Hippocampal formation (tissue), 2 donors: ENCODE measurements around the gene SDHAF3.

Source experiments
- DNase-seq, 2 donors: peaks; one replicate each; lab custom pipeline; 2025; lab: John Stamatoyannopoulos, UW

SDHAF3 gene

DNA sequence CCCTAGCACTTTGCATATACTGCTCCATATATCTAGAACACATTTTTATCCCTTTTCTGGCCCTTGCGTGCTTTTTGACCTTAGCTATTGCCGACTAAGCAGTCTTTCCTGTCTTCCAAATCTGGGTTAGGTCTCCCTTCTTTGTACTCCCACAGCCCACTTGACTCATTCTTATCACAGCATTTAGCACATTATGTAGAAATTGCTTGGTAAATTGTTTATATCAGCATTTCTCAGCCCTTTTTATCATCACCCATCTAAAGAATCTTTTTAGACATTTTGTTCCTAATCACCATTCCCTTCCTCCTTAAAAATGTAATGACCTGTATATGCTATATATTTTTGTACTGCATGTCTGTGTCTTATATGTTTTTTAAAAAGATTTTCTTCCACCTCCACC, 101.7 kb downstream of the SDHAF3 start:
- DNase-seq = no peak

DNA sequence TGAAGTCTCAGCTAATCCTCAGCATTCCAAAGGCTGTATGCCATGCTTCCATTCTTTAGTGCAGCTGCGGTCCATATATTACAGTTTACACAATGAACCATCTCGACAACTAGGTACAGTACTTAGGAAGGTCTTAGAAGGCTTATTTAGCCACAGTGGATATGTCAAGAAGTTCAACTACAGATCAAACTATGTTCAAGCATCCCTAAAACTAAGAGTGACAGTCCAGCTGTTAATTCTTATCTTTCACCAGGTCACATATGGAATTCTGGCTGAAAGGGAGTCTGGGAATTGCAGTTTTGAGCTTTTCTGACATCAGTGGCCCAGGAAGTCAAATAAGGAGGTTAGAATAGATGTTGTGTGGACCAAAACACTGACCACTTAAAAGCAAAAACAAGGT, 106.8 kb downstream of the SDHAF3 start:
- DNase-seq = no peak

DNA sequence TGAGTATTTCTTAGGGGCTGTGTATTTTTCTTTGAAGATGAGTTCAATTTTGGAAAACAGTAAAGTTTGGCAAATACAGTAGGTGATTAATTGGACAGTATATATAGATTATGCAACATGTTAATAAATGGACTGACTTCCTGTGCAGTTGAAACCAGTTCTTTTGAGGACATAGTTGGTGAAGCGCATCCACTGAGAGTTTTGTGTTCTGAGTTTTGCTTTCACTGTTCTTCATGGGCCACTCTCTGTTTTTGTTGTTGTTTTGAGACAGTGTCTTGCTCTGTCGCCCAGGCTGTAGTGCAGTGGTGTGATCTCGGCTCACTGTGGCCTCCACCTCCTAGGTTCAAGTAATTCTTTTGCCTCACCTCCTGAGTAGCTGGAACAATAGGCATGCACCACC, 109.0 kb downstream of the SDHAF3 start:
- no peak for DNase-seq
